Esophagus (tissue), 2 donors: ENCODE results near the gene NBEA. TPM values are rescaled to one million over a fixed set of nuclear protein-coding genes. Genes with fewer than 3 reads are reported as not detected.

Source experiments
- H3K27ac ChIP-seq, 2 donors: one replicate each; pipeline ENCODE4 v1.5.1; 2013; ENCODE audit warnings: low read depth in 2 of 2, mild to moderate bottlenecking in 2 of 2, inconsistent platforms in 1 of 2, low read length in 1 of 2, moderate library complexity in 1 of 2
- H3K27me3 ChIP-seq, 2 donors: one replicate each; pipeline ENCODE4 v1.6.1; 2013; ENCODE audit warnings: low read length in 2 of 2, control low read depth in 1 of 2, mild to moderate bottlenecking in 1 of 2; ENCODE audit not compliant: insufficient read depth in 2 of 2, control insufficient read depth in 1 of 2
- H3K36me3 ChIP-seq, 2 donors: one replicate each; pipeline ENCODE4 v1.6.1; 2013; ENCODE audit warnings: low read length in 1 of 2; ENCODE audit not compliant: control insufficient read depth in 2 of 2, insufficient read depth in 2 of 2
- H3K4me1 ChIP-seq, 2 donors: one replicate each; pipeline ENCODE4 v1.6.1; 2013; ENCODE audit warnings: low read length in 1 of 2; ENCODE audit not compliant: control insufficient read depth in 2 of 2, insufficient read depth in 2 of 2
- H3K4me3 ChIP-seq, 2 donors: one replicate each; pipeline ENCODE4 v1.5.1; 2013; ENCODE audit warnings: low read length in 2 of 2, mild to moderate bottlenecking in 2 of 2, low read depth in 1 of 2, moderate library complexity in 1 of 2
- H3K9me3 ChIP-seq, 2 donors: one replicate each; pipeline ENCODE4 v1.6.1; 2013; ENCODE audit warnings: mild to moderate bottlenecking in 2 of 2, low read depth in 1 of 2, low read length in 1 of 2, moderate library complexity in 1 of 2; ENCODE audit not compliant: control insufficient read depth in 2 of 2, insufficient read depth in 1 of 2
- WGBS, 2 donors: extraction: QIAGEN DNeasy Blood & Tissue Kit; methylation state at CpG; one replicate each; pipeline ENCODE4 v1.1.7; 2013; 5-methylcytosine and 5-hydroxymethylcytosine counted together
- polyA plus RNA-seq, 2 donors: library from polyadenylated mRNA; stranded (reverse); fragments of 200-250 nt; gene quantifications; one replicate each; pipeline ENCODE4 v1.2.3, GENCODE V29; 2013
- donor health status: healthy with polysubstance abuse.
- donor health status: Bipolar disorder and iron deficiency.

The NBEA gene
- polyA plus RNA-seq, 2 donors: 0.51 to 1.6 TPM

DNA sequence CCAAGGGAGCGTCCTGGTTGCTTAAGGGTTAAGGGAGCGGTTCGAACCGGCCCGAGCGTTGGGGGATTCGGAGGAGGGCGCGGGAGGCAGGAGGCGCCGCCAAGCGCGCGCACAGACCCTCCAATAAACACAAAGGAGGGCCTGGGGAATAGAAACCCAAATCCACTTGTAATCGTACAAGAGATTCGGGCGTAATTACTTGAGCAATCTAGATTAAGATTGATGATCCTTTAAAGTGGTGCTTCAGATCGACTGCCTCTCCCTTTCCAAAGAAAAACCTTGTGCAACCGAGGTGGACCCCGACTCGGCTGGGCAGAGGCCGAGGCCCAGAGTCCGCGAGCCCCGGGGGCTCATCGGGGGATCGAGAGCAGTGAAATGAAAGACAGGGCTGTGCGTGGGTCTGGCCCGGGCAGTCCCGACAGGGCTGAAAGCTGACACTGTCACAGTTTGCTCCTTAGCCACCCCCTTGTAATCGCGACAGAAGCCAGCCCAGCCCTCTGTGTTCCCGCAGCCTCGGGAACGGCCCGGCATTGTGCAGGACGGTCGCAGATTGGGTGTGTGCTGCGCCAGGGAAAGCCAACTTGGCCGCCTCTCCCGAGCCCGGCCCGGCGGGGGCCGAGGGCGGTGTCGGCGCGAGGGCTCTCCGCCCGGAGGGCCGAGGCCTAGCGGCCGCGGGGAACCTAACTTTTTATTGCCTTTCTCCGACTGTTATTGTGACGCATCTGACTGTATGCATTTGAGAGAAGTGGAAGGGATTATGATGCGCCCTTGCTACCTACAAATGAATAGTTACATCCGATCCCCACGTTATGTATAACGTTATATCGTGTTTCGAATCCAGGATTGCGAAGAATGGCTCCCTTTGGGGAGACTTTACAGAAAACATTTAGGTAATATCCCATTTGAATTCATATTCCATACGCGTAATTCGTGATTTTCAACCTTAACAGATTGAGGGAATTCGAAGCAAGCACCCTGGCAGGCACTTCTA is 528.9 kb downstream of the NBEA start:
- Histone ChIP-seq H3K9me3 (peaks cover 0 to 11% of the 10 kb centered on the region in 2 donors), H3K4me3 (peak overlapping the region; percentile 25 to 34), H3K27me3 (peaks cover 0 to 6% of the 10 kb centered on the region in 2 donors), H3K27ac (peak overlapping the region; percentile 60 to 63), H3K4me1 (peaks cover 0 to 13% of the 10 kb centered on the region in 2 donors), H3K36me3 (no peaks in the 10 kb centered on the region)
- WGBS, 2 donors: 12 to 14% methylated on average over 68 of the region's 68 CpGs

DNA sequence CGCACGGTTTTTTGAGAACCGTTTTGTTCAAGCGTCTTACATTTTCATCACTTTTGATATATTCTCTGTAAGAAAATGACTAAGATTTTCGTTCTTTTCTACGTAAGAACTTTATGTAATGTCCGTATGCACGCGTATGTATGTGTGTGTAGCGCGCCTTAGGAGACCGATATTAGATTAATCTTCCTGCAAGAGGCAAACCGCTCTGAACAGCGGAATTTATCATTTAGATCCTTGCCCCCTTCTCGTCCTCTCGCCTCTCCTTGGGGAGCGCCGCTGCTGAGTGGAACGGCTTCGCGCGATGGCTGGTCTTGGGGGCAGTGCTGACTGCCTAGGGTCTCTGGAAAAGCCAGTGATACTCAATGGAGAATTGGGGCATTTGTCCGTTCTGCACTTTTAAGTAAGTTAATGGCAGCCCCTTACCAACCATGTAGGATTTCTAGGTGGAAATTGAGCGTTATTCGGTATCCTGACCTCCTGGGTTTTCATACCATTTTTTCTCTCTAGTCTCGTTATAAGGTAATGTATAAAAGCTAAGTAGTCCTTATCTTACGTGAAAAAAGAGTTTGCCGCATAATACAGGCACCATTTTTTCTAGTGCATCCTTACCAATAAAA is 529.7 kb downstream of the NBEA start:
- peak overlapping the region in 1 of 2 donors; percentile 10 for H3K4me3 ChIP-seq
- WGBS, 2 donors: 58 to 62% methylated on average over 28 of the region's 28 CpGs
- H3K27me3 ChIP-seq: peaks cover 0 to 6% of the 10 kb centered on the region in 2 donors

DNA sequence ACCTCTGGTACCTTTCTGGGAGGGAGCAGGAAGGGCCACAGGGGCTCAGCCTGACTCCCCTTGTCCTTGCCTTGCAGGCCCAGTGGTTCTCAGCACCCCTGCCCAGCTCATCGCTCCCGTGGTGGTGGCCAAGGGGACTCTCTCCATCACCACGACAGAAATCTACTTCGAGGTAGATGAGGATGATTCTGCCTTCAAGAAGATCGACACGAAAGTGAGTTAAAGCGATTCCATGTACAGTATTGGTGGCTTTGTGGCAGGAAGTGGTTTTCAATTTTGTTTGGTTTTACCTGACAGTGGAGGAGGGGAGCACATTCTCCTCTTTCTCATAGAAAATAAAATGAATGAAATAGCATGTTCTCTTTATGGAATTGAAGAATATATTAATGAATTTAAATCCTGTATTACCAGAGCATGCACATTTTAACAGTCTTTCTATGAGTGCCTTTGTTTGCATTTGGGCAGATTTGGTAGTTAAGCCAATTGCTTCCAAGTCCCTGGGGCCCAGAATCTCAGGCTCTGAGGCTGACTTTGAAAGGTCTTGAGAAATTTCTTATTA is 530.3 kb downstream of the NBEA start:
- 72 to 75% methylated on average over 7 of the region's 7 CpGs for WGBS, 2 donors
- Histone ChIP-seq H3K36me3 (no peaks in the 10 kb centered on the region), H3K27ac (no peak overlapping the region), H3K27me3 (peaks cover 0 to 8% of the 10 kb centered on the region in 2 donors), H3K9me3 (peaks cover 0 to 11% of the 10 kb centered on the region in 2 donors), H3K4me1 (peaks cover 0 to 13% of the 10 kb centered on the region in 2 donors), H3K4me3 (peak overlapping the region in 1 of 2 donors; percentile 10)

More for the DNA sequence above, 529.7 kb downstream of the NBEA start:
- H3K9me3 ChIP-seq: peaks cover 0 to 11% of the 10 kb centered on the region in 2 donors
- H3K4me1 ChIP-seq: peaks cover 0 to 13% of the 10 kb centered on the region in 2 donors
- no peaks in the 10 kb centered on the region for H3K36me3 ChIP-seq
- no peak overlapping the region for H3K27ac ChIP-seq

DNA sequence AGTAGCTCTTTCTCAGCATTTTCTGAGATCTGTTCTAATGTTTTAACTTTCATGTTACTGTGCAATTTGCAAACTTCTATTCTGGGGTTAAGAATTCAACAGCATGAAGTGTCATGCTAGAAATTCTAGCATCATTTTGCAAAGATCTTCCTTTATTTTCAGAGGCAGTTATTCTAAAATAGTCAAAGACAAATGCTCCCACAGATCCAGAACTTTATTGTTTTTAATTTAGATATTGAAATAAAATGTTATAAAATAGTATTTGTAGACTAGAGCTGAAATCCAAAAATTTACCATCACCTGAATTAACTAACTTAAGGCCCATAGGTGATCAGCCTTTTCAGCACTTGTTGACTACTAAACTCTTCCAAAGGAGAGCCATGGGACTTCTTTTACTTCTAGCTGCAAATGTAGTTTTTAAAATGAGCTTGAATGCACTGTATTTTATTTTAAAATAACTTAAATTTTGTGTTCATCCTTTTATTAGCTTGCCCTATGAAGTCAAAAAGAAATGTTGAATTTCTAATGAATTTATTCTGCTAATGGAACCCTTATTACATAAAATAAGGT is 531.2 kb downstream of the NBEA start:
- Histone ChIP-seq H3K36me3 (no peaks in the 10 kb centered on the region), H3K4me3 (no peak overlapping the region), H3K4me1 (peaks cover 0 to 13% of the 10 kb centered on the region in 2 donors), H3K27me3 (peaks cover 0 to 9% of the 10 kb centered on the region in 2 donors), H3K9me3 (peaks cover 0 to 11% of the 10 kb centered on the region in 2 donors), H3K27ac (no peak overlapping the region)

DNA sequence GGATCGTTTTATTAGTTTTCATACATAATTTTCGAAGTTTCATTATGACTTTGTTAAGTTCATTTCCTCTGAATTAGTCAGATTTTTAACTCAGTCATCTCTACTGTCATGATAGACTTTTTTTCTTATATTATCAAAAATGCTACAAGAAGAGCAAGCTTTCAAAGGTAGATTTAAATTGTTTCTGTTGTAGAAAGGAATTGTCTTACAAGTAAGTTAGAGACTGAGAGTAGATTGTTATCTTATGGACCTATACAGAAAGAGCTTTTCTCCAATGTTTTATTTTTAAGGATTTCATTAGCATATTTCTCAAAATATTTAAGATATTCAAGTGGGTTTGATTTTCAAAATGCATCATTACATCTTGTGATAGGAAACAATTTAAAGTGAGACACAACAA is 531.7 kb downstream of the NBEA start:
- 75 to 79% methylated on average over 2 of the region's 2 CpGs for WGBS, 2 donors
- Histone ChIP-seq H3K36me3 (no peaks in the 10 kb centered on the region), H3K4me3 (no peak overlapping the region), H3K27ac (no peak overlapping the region), H3K9me3 (peaks cover 0 to 14% of the 10 kb centered on the region in 2 donors), H3K27me3 (peaks cover 0 to 9% of the 10 kb centered on the region in 2 donors), H3K4me1 (peaks cover 0 to 15% of the 10 kb centered on the region in 2 donors)

DNA sequence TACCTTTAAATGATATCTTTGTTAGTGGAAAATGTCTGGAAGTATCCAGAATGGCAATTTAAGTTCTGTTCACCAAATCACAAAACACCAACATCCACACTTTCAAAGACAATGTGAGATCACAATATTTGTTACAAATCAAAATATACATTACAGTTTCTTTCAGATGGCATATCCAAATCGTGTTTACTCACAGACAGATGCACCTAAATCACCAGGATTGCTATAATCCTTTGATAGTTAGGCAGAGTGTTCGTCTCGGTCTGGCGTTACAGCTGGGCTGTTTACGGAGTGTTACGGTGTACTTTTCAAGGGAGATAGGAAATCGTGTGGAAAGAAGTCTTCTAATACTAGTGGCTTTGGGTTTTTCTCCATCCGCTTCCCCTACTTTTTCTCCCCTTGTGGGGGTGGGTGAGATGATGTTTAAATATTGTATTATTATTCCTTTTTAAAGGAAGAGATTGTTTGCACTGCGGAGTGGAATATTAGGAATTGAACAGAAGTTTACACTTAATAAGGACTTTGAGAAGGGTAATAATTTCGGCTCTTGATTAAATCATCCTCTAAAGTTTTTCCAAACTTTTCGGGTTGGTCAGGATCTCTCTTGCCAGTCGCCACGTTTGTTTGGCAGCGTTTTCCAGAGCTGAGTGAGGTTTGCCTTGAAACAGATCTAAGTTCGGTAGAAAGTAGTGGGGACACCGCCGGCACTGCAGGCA is 532.6 kb downstream of the NBEA start:
- H3K4me1 ChIP-seq: peaks cover 0 to 15% of the 10 kb centered on the region in 2 donors
- peaks cover 0 to 9% of the 10 kb centered on the region in 2 donors for H3K27me3 ChIP-seq
- no peaks in the 10 kb centered on the region for H3K36me3 ChIP-seq
- peak overlapping the region in 1 of 2 donors; percentile 32 for H3K4me3 ChIP-seq
- no peak overlapping the region for H3K27ac ChIP-seq
- peaks cover 0 to 14% of the 10 kb centered on the region in 2 donors for H3K9me3 ChIP-seq
- 42 to 48% methylated on average over 17 of the region's 17 CpGs for WGBS, 2 donors

DNA sequence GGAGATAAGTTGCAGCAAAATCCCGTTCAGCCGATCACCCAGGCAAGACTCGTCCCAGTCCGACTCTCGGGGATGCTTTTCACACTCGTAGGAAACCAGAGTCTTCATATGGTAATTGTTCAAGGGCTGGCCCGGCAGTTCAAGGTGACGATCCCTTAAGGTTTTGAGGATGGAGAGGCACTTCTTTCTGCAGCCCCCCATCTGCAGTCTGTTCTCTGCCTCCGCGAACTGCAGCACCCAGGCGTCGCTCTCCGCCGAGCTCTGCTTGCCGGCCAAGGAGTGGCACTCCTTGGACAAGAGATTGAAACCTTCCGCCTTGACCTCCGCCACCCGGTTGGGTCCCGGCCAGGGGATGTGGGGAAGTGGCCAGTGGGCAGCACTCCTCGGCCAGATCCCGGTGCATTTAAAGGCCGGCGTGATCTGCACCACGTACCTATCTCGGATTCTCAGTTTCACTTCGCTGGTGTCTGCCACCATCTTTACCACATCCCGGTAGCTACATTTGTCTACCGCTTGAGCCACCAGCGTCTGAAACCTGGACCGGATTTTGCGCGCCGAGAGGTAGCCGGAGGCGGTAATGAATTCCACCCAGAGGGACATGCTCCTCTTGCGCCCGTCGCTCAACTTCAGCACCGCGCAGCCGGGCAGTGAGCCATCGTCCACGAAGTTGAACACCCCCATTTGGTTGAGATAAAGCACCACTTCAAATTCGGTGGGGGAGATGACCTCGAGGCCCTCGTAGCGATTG is 533.3 kb downstream of the NBEA start:
- Histone ChIP-seq H3K9me3 (peaks cover 0 to 14% of the 10 kb centered on the region in 2 donors), H3K27me3 (peaks cover 0 to 9% of the 10 kb centered on the region in 2 donors), H3K27ac (peak overlapping the region in 1 of 2 donors; percentile 1), H3K4me3 (peak overlapping the region; percentile 32 to 34), H3K36me3 (no peaks in the 10 kb centered on the region), H3K4me1 (peaks cover 0 to 15% of the 10 kb centered on the region in 2 donors)
- 23 to 28% methylated on average over 47 of the region's 47 CpGs for WGBS, 2 donors
